ENCODE results near the gene LAMA2. TPM values are rescaled to one million over a fixed set of nuclear protein-coding genes. Genes with fewer than 3 reads are reported as not detected.

Gene LAMA2
- polyA plus RNA-seq, 1 of the 3 experiments (the other 2 are of a cell fraction): 0.92 TPM

GRCh38 chr6:129212081-129212480 is 329.1 kb downstream of the LAMA2 start (continued):
- TF ChIP-seq, protein P1, sequence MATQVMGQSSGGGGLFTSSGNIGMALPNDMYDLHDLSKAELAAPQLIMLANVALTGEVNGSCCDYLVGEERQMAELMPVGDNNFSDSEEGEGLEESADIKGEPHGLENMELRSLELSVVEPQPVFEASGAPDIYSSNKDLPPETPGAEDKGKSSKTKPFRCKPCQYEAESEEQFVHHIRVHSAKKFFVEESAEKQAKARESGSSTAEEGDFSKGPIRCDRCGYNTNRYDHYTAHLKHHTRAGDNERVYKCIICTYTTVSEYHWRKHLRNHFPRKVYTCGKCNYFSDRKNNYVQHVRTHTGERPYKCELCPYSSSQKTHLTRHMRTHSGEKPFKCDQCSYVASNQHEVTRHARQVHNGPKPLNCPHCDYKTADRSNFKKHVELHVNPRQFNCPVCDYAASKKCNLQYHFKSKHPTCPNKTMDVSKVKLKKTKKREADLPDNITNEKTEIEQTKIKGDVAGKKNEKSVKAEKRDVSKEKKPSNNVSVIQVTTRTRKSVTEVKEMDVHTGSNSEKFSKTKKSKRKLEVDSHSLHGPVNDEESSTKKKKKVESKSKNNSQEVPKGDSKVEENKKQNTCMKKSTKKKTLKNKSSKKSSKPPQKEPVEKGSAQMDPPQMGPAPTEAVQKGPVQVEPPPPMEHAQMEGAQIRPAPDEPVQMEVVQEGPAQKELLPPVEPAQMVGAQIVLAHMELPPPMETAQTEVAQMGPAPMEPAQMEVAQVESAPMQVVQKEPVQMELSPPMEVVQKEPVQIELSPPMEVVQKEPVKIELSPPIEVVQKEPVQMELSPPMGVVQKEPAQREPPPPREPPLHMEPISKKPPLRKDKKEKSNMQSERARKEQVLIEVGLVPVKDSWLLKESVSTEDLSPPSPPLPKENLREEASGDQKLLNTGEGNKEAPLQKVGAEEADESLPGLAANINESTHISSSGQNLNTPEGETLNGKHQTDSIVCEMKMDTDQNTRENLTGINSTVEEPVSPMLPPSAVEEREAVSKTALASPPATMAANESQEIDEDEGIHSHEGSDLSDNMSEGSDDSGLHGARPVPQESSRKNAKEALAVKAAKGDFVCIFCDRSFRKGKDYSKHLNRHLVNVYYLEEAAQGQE (IDR thresholded peaks at IDR 0.05; ENCODE audit: low read depth, low read length): no peak
- TF ChIP-seq EP300 (IDR thresholded peaks at IDR 0.05; ENCODE audit: borderline replicate concordance in 1 of 2, low read depth in 1 of 2, low read length in 1 of 2) (no peak), RAD21 (IDR thresholded peaks at IDR 0.05; ENCODE audit: low read length) (no peak), EZH2phosphoT487 (IDR thresholded peaks at IDR 0.05; ENCODE audit: borderline replicate concordance, low read depth) (no peak)

DNA sequence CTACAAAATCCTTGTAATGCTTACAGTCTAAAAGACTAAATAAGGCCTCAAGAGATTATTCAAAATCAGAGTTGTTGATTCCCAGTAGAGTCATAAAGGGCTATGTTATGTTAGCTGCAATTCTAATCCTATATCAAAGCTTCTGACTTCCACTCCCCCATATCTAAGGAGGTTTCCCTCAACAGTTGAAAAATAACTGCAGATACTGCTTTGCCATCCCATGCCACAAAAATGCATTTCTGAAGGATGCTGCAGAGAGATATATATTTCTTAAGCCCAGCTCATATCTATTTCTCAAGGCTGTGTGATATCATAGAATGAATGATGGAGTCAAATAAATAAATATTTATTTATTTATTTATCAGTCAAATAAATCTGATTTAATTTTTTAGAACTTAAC is 332.3 kb downstream of the LAMA2 start:
- Histone ChIP-seq H3K79me2 (ENCODE audit: insufficient read depth) (no peaks in the 10 kb centered on the region), H3K9me3 (no peaks in the 10 kb centered on the region), H3K4me3 (ENCODE audit: low read depth in 2 of 2, low read length in 1 of 2) (no peak overlapping the region), H3K4me1 (ENCODE audit: control insufficient read depth in 1 of 2, insufficient read depth in 2 of 2, low read depth in 1 of 2, low read length in 1 of 2) (no peaks in the 10 kb centered on the region), H3K9me2 (no peaks in the 10 kb centered on the region), H3F3A (replicated peaks; ENCODE audit: insufficient read depth) (no peaks in the 10 kb centered on the region), H3K9ac (no peak overlapping the region), H3K4me2 (no peak overlapping the region), H3K36me3 (replicated peaks in 1 of 2; ENCODE audit: control insufficient read depth in 1 of 2, insufficient read depth in 2 of 2, low read length in 1 of 2) (no peaks in the 10 kb centered on the region), H3K27ac (ENCODE audit: low read depth in 2 of 2, low read length in 1 of 2) (no peak overlapping the region), H3K27me3 (ENCODE audit: insufficient read depth) (no peaks in the 10 kb centered on the region; the same call in 1 of the 2 replicates), H2AFZ (ENCODE audit: low read depth) (no peak overlapping the region), H4K20me1 (ENCODE audit: insufficient read depth) (no peaks in the 10 kb centered on the region)
- POLR2A ChIA-PET: no interaction called here
- CTCF ChIA-PET: no interaction called here
- no peak for DNase-seq
- TF ChIP-seq CHD2 (IDR thresholded peaks at IDR 0.05; ENCODE audit: low read length, partially characterized antibody) (no peak), RFX5 (IDR thresholded peaks at IDR 0.05; ENCODE audit: low read length) (no peak), TAF1 (IDR thresholded peaks at IDR 0.05; ENCODE audit: borderline replicate concordance, low read depth, low read length) (no peak), POLR2AphosphoS5 (IDR thresholded peaks at IDR 0.05; ENCODE audit: low read depth, low read length) (no peak), FOXJ3 (CRISPR knock-in tag; IDR thresholded peaks at IDR 0.05) (no peak), MAX (IDR thresholded peaks at IDR 0.05; ENCODE audit: low read depth) (no peak), TCF12 (IDR thresholded peaks at IDR 0.05) (no peak), USF2 (IDR thresholded peaks at IDR 0.05; ENCODE audit: borderline replicate concordance, low read depth, low read length) (no peak), GABPA (IDR thresholded peaks at IDR 0.05; ENCODE audit: low read depth) (no peak), RXRA (IDR thresholded peaks at IDR 0.05; ENCODE audit: borderline replicate concordance, low read depth) (no peak)
- TF ChIP-seq, protein P2, sequence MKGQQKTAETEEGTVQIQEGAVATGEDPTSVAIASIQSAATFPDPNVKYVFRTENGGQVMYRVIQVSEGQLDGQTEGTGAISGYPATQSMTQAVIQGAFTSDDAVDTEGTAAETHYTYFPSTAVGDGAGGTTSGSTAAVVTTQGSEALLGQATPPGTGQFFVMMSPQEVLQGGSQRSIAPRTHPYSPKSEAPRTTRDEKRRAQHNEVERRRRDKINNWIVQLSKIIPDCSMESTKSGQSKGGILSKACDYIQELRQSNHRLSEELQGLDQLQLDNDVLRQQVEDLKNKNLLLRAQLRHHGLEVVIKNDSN (IDR thresholded peaks at IDR 0.05; ENCODE audit: borderline replicate concordance, low read depth): no peak

Measured in SK-N-SH (cell line).